HCT116 (cell line): ENCODE data around the gene HSPA4. TPM values are rescaled to one million over a fixed set of nuclear protein-coding genes. Genes with fewer than 3 reads are reported as not detected.

Experiments
- ATAC-seq: fragments of 200-7000 bp; cut with Tn5 transposase; 2 replicates; pipeline ENCODE4 v1.9.1; 2020; ENCODE audit warnings: mild to moderate bottlenecking, moderate library complexity
- BruUV-seq: library from RNA; stranded (reverse); fragments of 400-500 nt; replicated peaks from 2 replicates; lab custom pipeline; 2021; lab: Mats Ljungman, UMichigan
- CTCF ChIA-PET: fragments of 300-600 bp; sonication (Branson Sonifier 250); formaldehyde crosslinking; loops from one replicate; lab custom pipeline; 2021; ENCODE audit warnings: antibody characterized with exemption; lab: Charles Lee
- POLR2A ChIA-PET: fragments of 300-600, 350-600 bp; sonication (Branson Sonifier 250); formaldehyde crosslinking; loops from one replicate; lab custom pipeline; 2021; ENCODE audit warnings: antibody characterized with exemption; lab: Charles Lee
- RAD21 ChIA-PET, 2 experiments: fragments of 300-600 bp; sonication (Branson Sonifier 250); formaldehyde crosslinking; loops; one replicate each; lab custom pipeline; 2023; ENCODE audit warnings: low total read pairs in 2 of 2; ENCODE audit not compliant: uncharacterized antibody in 2 of 2, unreplicated experiment in 2 of 2, low non-redundant PET in 1 of 2; lab: Charles Lee
- DNase-seq: peaks from one replicate; pipeline ENCODE4 v3.0.0-alpha.2; 2010; ENCODE audit warnings: low read depth, low spot score
- H2AFZ ChIP-seq: fragments of 200-600 bp; shearing (Covaris generic), sonication (generic); 2 replicates; pipeline ENCODE4 v1.6.1; 2017; ENCODE audit warnings: low read depth, mixed run types, mixed read lengths, antibody characterized with exemption, low read length; ENCODE audit not compliant: poor library complexity, severe bottlenecking
- H3K27ac ChIP-seq: 2 replicates; pipeline ENCODE4 v1.5.1; 2012; ENCODE audit warnings: low read depth, low read length
- H3K27me3 ChIP-seq: fragments of 200-600 bp; sonication (generic); 2 replicates; pipeline ENCODE4 v1.6.1; 2016; ENCODE audit warnings: mixed run types, low read length, mixed read lengths; ENCODE audit not compliant: insufficient read depth
- H3K36me3 ChIP-seq, 2 experiments: fragments of 200-500 bp in 1 of 2; fragments of 200-600 bp in 1 of 2; sonication (Bioruptor generic) in 1 of 2; sonication (generic) in 1 of 2; 2 replicates each; pipeline versions ENCODE4 v1.5.1 to v1.6.1; 2014 to 2016; ENCODE audit warnings: low read length in 2 of 2, inconsistent platforms in 1 of 2, mixed read lengths in 1 of 2, mixed run types in 1 of 2; ENCODE audit not compliant: insufficient read depth in 2 of 2, control insufficient read depth in 1 of 2
- H3K4me1 ChIP-seq, 2 experiments: fragments of 200-600 bp in 1 of 2; sonication (generic) in 1 of 2; 2 replicates each; pipeline versions ENCODE4 v1.5.1 to v1.6.1; 2012 to 2017; ENCODE audit warnings: low read length in 2 of 2, inconsistent platforms in 1 of 2, mild to moderate bottlenecking in 1 of 2, mixed read lengths in 1 of 2, mixed run types in 1 of 2, moderate library complexity in 1 of 2; ENCODE audit not compliant: insufficient read depth in 2 of 2, control insufficient read depth in 1 of 2
- H3K4me2 ChIP-seq: fragments of 200-600 bp; sonication (generic); 2 replicates; pipeline ENCODE4 v1.6.1; 2017; ENCODE audit warnings: mixed run types, low read length, mixed read lengths
- H3K4me3 ChIP-seq, 2 experiments: fragments of 200-600 bp in 1 of 2; sonication (generic) in 1 of 2; replicated peaks in 1 of 2; 2 replicates each; pipeline ENCODE4 v1.5.1; 2011 to 2016; ENCODE audit warnings: low read length in 2 of 2, control low read depth in 1 of 2, low read depth in 1 of 2, mild to moderate bottlenecking in 1 of 2, mixed read lengths in 1 of 2, mixed run types in 1 of 2
- H3K79me2 ChIP-seq: fragments of 200-600 bp; sonication (generic); 2 replicates; pipeline ENCODE4 v1.6.1; 2017; ENCODE audit warnings: mild to moderate bottlenecking, mixed run types, low read length, moderate library complexity, mixed read lengths; ENCODE audit not compliant: insufficient read depth
- H3K9ac ChIP-seq: fragments of 200-600 bp; sonication (generic); 2 replicates; pipeline ENCODE4 v1.6.1; 2016; ENCODE audit warnings: low read length, mixed read lengths
- H3K9me2 ChIP-seq: fragments of 200-600 bp; sonication (generic), shearing (Covaris generic); 2 replicates; pipeline ENCODE4 v1.6.1; 2017; ENCODE audit warnings: mixed run types, mild to moderate bottlenecking, moderate library complexity; ENCODE audit not compliant: insufficient read depth
- H3K9me3 ChIP-seq, 2 experiments: fragments of 200-500 bp in 1 of 2; fragments of 200-600 bp in 1 of 2; sonication (Bioruptor generic) in 1 of 2; sonication (generic) in 1 of 2; 2 replicates each; pipeline ENCODE4 v1.6.1; 2014 to 2017; ENCODE audit warnings: low read length in 2 of 2, mixed read lengths in 2 of 2, inconsistent platforms in 1 of 2, low read depth in 1 of 2, mild to moderate bottlenecking in 1 of 2, mixed run types in 1 of 2, moderate library complexity in 1 of 2; ENCODE audit not compliant: control insufficient read depth in 1 of 2, insufficient read depth in 1 of 2
- H4K20me1 ChIP-seq: fragments of 200-600 bp; sonication (generic), shearing (Covaris generic); 2 replicates; pipeline ENCODE4 v1.6.1; 2017; ENCODE audit warnings: mixed run types, mild to moderate bottlenecking, moderate library complexity; ENCODE audit not compliant: insufficient read depth
- ATF3 ChIP-seq: IDR thresholded peaks from 2 replicates; pipeline ENCODE4 v1.6.1; 2012
- CBX3 ChIP-seq: IDR thresholded peaks from 2 replicates; pipeline ENCODE4 v1.6.1; 2012; ENCODE audit warnings: low read depth
- CEBPB ChIP-seq: IDR thresholded peaks from 2 replicates; pipeline ENCODE4 v1.6.1; 2012; ENCODE audit warnings: low read depth
- CTCF ChIP-seq, 3 experiments: fragments of 200-600 bp in 1 of 3; sonication (generic) in 1 of 3; IDR thresholded peaks in 2 of 3; conservative IDR thresholded peaks in 1 of 3; 2 replicates each; pipeline ENCODE4 v1.5.1; 2012 to 2017; ENCODE audit warnings: low read depth in 2 of 3, low read length in 2 of 3, antibody characterized with exemption in 1 of 3, borderline replicate concordance in 1 of 3, control low read depth in 1 of 3, mild to moderate bottlenecking in 1 of 3, mixed read lengths in 1 of 3, mixed run types in 1 of 3, moderate library complexity in 1 of 3; ENCODE audit not compliant: insufficient read depth in 1 of 3
- EGR1 ChIP-seq: IDR thresholded peaks from 2 replicates; pipeline ENCODE4 v1.6.1; 2012; ENCODE audit warnings: low read depth
- ELF1 ChIP-seq: IDR thresholded peaks from 2 replicates; pipeline ENCODE4 v1.6.1; 2012; ENCODE audit warnings: low read depth, borderline replicate concordance
- EZH2 ChIP-seq: fragments of 200-600 bp; sonication (generic); IDR thresholded peaks from 2 replicates; pipeline ENCODE4 v1.6.1; 2017; ENCODE audit warnings: antibody characterized with exemption, mixed run types
- EZH2phosphoT487 ChIP-seq: fragments of 200-600 bp; IDR thresholded peaks from 2 replicates; pipeline ENCODE4 v1.6.1; 2018; ENCODE audit warnings: antibody characterized with exemption, borderline replicate concordance
- FOSL1 ChIP-seq: IDR thresholded peaks from 2 replicates; pipeline ENCODE4 v1.6.1; 2012; ENCODE audit warnings: low read depth
- POLR2A ChIP-seq: IDR thresholded peaks from 2 replicates; pipeline ENCODE4 v1.7.0; 2011; ENCODE audit warnings: borderline replicate concordance; ENCODE audit not compliant: insufficient read depth, insufficient read length; ENCODE audit errors: extremely low read depth
- POLR2AphosphoS5 ChIP-seq: IDR thresholded peaks from 2 replicates; pipeline ENCODE4 v1.6.1; 2011; ENCODE audit warnings: mild to moderate bottlenecking, low read depth, low read length, moderate library complexity
- RAD21 ChIP-seq: IDR thresholded peaks from 2 replicates; pipeline ENCODE4 v1.6.1; 2012; ENCODE audit warnings: low read depth, mild to moderate bottlenecking
- REST ChIP-seq: IDR thresholded peaks from 2 replicates; pipeline ENCODE4 v1.6.1; 2012; ENCODE audit warnings: low read depth
- SIN3A ChIP-seq: IDR thresholded peaks from 2 replicates; pipeline ENCODE4 v1.6.1; 2012; ENCODE audit warnings: low read depth
- SP1 ChIP-seq: IDR thresholded peaks from 2 replicates; pipeline ENCODE4 v1.6.1; 2012; ENCODE audit warnings: low read depth
- TCF7L2 ChIP-seq: IDR thresholded peaks from 2 replicates; pipeline ENCODE4 v1.7.0; 2011; ENCODE audit warnings: borderline replicate concordance, inconsistent platforms; ENCODE audit not compliant: insufficient read depth, insufficient read length; ENCODE audit errors: extremely low read depth
- YY1 ChIP-seq: IDR thresholded peaks from 2 replicates; pipeline ENCODE4 v1.6.1; 2011; ENCODE audit warnings: low read length, low read depth, moderate library complexity, mild to moderate bottlenecking; ENCODE audit not compliant: insufficient replicate concordance; ENCODE audit errors: extremely low read depth
- ZFX ChIP-seq: fragments of 450-650 bp; IDR thresholded peaks from 2 replicates; pipeline ENCODE4 v1.6.1; 2017
- intact Hi-C: fragments of 100-400 bp; cut with micrococcal nuclease; formaldehyde crosslinking; loops from 2 replicates; pipeline ENCODE4 v1.10.0; 2022
- total RNA-seq: library from RNA; stranded (reverse); gene quantifications from one replicate; pipeline ENCODE4 v1.2.1, GENCODE V29; 2021; ENCODE audit not compliant: unreplicated experiment

HSPA4 gene
- total RNA-seq, 1 experiment from 2014 or later: 212 TPM

- H3K9ac ChIP-seq: peak overlapping the region; percentile 100
- intact Hi-C loops: loop anchor here (5.0 kb wide), 1 partner anchor 91 kb away; the partner anchor contains the start of gene AFF4
- no peak for DNase-seq
- no peaks in the 10 kb centered on the region for H3K9me3 ChIP-seq
- peaks cover 17% of the 10 kb centered on the region; the same call in 1 of the 2 replicates for H4K20me1 ChIP-seq
- CTCF ChIA-PET: no interaction called here
- H3K4me1 ChIP-seq: peaks cover 16 to 23% of the 10 kb centered on the region in 2 experiments
- ATAC-seq: no peak
- TF ChIP-seq EZH2 (no peak), SIN3A (no peak), TCF7L2 (no peak), POLR2AphosphoS5 (no peak), SP1 (no peak), CBX3 (no peak), FOSL1 (no peak), EGR1 (no peak), ELF1 (no peak), CEBPB (no peak), ZFX (no peak), REST (no peak), RAD21 (no peak), CTCF (IDR thresholded peaks at IDR 0.05 in 2 of 3, conservative IDR thresholded peaks at IDR 0.05 in 1 of 3; ENCODE audit: borderline replicate concordance in 1 of 3, insufficient read depth in 1 of 3, low read depth in 2 of 3, low read length in 2 of 3) (no peak), POLR2A (no peak), ATF3 (no peak), YY1 (no peak), EZH2phosphoT487 (no peak)
- BruUV-seq: no TSS peak
- H3K4me2 ChIP-seq: peak overlapping the region; percentile 88
- RAD21 ChIA-PET: no interaction called here
- H3K79me2 ChIP-seq: peaks cover 80% of the 10 kb centered on the region
- no peak overlapping the region; the same call in 1 of the 2 replicates for H3K27ac ChIP-seq
- H3K4me3 ChIP-seq: peak overlapping the region; percentile 75 to 99
- no peaks in the 10 kb centered on the region for H3K9me2 ChIP-seq
- peaks cover 0 to 3% of the 10 kb centered on the region in 2 experiments; a peak in 1 of 4 replicates for H3K36me3 ChIP-seq
- POLR2A ChIA-PET: no interaction called here
- no peak overlapping the region for H2AFZ ChIP-seq
- no peaks in the 10 kb centered on the region for H3K27me3 ChIP-seq
These were observed 1.6 kb downstream of the HSPA4 start for GRCh38 chr5:133053448-133053847.
